Daoy (cell line): Measurements from ENCODE around the gene FBXW11. TPM values are rescaled to one million over a fixed set of nuclear protein-coding genes. Genes with fewer than 3 reads are reported as not detected.

ENCODE experiments used
- DNase-seq: peaks from one replicate; pipeline ENCODE4 v3.0.0-alpha.2; 2015; ENCODE audit warnings: low read depth
- total RNA-seq: library from RNA; depleted of rRNA; stranded (reverse); fragments of >200 nt; shearing (Covaris generic); gene quantifications from 2 replicates; pipeline ENCODE4 v1.2.3, GENCODE V29; 2014; rRNA removed

FBXW11 gene
- total RNA-seq = 63.1 and 75.2 TPM in 2 replicates

DNA sequence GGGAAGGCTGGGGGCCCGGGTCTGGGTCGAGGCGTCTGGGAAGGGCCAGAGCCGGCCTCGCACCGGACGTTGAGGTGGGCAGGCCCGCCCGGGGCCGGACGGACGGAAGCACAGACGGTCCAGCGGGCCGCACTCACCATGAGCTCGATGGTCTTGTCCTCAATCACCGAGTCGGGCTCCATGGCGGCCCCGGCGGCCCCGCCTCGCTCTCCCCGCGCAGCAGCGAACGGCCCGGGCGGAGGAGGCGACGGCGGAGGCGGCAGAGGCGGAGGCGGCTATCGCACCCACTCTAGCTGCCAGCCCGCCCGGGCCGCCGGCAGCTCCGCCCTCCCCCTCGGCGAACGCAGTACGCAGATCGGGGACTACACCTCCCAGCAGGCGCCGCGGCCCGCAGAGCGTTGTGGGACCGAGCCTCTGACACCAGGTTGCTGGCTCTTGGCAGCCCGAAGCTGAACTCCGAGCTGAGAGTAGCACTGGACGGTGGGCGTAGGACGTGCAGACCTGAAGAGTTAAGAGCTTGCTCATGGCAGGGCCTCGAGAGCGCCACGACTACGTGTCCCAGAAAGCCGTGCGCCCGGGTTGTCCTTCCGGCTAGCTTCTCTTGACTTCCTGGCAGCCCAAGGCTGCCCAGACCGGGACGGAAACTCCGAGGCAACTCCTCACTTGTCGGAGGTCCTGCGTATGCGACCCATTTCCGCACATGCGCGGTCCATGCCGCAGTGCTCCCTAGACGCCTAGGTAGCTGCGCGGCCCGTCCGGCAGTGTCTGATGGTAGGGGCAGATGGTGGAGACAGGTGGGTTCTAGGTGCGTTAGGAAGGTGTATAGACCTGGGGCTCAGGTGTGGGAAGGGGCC is at the start of gene FBXW11:
FBXW11 (minus strand) TSS at position 318 of the 854 bp plus-strand sequence; CDS start at position 182, 136 bp downstream.
- peak; percentile 99 for DNase-seq

- no peak for DNase-seq
These were observed 49.6 kb upstream of the FBXW11 start for GRCh38 chr5:172055996-172056395.

GRCh38 chr5:172055421-172055820 is 49.0 kb upstream of the FBXW11 start:
- DNase-seq = no peak

GRCh38 chr5:172054611-172055153 is 48.2 kb upstream of the FBXW11 start:
- DNase-seq = no peak

- DNase-seq = peak; percentile 44
These were observed 46.2 kb upstream of the FBXW11 start for GRCh38 chr5:172052450-172053236.

GRCh38 chr5:172051643-172052339 is 45.4 kb upstream of the FBXW11 start:
- DNase-seq = no peak

- no peak for DNase-seq
These were observed 43.6 kb upstream of the FBXW11 start for GRCh38 chr5:172050080-172050479.

GRCh38 chr5:172049226-172049796 is 42.9 kb upstream of the FBXW11 start:
- DNase-seq = no peak

DNA sequence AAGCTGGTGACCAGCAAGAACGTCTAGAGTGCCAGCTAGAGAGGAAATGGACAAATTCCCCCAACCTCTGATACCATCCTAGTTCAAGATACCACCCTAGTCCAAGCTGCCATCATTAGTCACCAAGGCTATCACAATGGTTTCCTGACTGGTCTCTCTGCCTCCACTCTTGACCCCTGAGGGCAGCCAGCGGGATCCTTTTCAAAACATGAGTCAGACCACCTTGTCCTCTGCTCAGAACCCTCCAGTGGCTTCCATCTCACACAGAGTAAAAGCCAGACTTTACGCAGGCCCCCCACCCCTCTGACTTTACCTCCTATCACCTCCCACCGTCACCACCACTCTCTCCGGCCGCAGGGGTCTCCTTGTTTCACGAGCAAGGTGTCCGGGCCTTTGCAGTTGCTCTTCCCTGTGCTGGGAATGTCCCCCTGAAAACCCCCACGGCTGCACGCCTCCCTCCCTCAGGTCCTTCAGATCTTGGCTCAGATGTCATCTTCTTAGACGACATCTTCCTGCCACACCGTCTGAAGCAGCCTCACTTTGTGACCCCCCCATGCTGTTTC is 42.2 kb upstream of the FBXW11 start:
- DNase-seq = peak; percentile 42

DNA sequence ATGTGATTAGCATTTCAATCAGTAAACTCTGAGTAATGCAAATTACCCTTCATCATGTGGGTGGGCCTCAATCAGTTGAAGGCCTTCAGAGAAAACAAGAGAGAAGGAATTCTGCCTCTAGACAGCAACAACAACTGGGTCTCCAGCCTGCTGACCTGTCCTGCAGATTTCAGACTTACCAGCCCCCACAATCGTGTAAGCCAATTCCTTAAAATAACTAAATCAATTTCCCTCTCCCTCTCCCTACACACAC is 41.7 kb upstream of the FBXW11 start:
- DNase-seq = no peak

DNA sequence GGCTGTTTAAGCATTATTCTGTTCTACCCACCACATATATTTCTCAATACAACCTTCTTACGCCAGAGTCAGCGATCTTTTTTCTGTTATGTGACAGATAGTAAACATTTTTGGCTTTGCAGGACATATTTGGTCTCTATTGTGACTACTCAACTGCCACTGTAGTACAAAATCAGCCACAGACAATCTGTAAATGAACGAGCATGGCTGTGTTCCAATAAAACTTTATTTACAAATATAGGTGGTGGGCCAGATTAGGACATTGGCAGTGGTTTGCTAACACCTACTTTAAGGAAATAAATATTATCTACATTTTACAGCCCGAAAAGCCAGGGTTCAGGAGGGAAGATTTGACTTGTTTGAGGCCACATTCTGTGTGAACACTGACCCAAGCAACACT is 40.2 kb upstream of the FBXW11 start:
- no peak for DNase-seq

DNA sequence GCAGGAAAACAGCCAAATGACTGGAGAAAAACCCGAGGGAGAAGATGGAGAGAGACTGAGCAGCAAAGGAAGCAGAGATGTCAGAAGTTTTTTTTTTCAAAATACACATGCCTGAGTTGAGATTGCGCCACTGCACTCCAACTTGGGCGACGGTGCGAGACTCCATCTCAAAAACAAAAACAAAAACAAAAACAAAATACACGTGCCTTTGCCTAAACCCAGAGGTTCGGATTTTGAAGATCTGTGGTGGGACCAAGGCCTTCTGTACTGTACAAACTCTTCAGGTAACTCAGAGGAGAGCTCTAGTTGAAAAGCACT is 38.8 kb upstream of the FBXW11 start:
- DNase-seq = no peak

- no peak for DNase-seq
These were observed 38.3 kb upstream of the FBXW11 start for GRCh38 chr5:172044631-172045314.

DNA sequence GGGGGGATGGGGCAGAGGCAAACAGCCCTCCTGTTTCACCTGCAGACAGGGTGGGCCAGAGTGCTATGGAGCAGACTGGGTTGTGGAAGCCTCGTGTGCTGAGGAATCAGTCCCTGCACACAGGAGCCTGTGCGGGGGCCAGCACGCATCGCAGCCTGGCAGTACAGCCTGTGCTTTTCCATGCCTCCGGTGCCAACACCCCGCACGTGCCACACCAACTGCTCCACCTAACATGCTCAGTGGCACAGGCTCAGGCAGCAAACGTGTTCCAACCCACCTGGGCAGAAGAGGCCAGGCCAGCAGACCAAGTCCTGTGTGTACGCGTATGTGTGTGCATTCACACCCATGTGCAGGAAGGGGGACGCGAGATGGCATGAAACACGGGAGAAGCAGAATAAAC is 37.4 kb upstream of the FBXW11 start:
- DNase-seq = no peak

GRCh38 chr5:172042183-172042582 is 35.7 kb upstream of the FBXW11 start:
- no peak for DNase-seq

DNA sequence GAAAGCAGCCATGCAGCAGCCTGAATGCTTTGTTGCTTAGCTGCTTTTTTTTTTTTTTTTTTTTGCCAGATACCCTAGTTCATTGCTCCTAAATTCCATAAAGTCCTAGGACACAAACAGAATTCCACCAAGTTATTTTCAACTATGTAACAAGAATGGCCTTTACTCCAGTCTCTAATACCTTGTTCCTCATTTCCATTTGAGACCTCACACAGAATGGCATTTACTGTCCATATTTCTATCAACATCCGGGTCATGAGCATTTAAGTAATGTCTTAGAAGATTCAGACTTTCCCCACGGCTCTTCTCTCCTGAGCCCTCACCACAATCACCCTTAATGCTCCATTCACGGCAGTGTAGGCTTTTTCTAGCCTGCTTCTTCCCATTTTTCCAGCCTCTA is 31.7 kb upstream of the FBXW11 start:
- DNase-seq = no peak

GRCh38 chr5:172035049-172035448 is 28.6 kb upstream of the FBXW11 start:
- no peak for DNase-seq

DNA sequence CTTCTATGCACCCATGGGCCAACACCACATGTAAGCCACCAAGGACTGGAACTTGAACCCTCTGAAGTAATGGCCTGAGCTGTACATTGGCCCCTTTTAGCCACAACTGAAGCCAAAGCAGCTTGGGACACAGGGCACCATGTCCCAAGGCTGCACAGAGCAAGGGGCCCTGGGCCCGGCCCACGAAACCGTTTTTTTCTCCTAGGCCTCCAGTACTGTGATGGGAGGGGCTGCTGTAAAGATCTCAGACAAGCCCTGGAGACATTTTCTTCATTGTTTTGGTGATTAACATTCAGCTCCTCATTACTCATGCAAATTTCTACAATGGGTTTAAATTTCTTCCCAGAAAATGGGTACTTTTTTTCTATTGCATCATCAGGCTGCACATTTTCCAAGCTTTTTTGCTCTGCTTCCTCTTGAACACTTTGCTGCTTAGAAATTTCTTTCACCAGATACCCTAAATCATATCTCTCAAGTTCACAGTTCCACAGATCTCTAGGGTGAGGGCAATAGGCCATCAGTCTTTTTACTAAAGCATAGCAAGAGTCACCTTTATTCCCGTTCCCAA is 25.5 kb upstream of the FBXW11 start:
- DNase-seq = no peak

- no peak for DNase-seq
These were observed 23.4 kb upstream of the FBXW11 start for GRCh38 chr5:172029876-172030275.

- no peak for DNase-seq
These were observed 21.7 kb upstream of the FBXW11 start for GRCh38 chr5:172028167-172028566.
